GM12878 (cell line): ENCODE results near the gene LCN1. TPM values are rescaled to one million over a fixed set of nuclear protein-coding genes. Genes with fewer than 3 reads are reported as not detected.

Experiments used
- ATAC-seq: fragments of 200-7000 bp; cut with Tn5 transposase; 3 replicates; pipeline ENCODE4 v1.9.1; 2020; ENCODE audit warnings: mild to moderate bottlenecking, moderate library complexity
- BruUV-seq: library from RNA; stranded (reverse); fragments of 400-500 nt; replicated peaks from 2 replicates; lab custom pipeline; 2021; lab: Mats Ljungman, UMichigan
- CTCF ChIA-PET: fragments of 300-600 bp; sonication (Branson Sonifier 250); formaldehyde crosslinking; extraction: SDS; loops from one replicate; lab custom pipeline; 2021; ENCODE audit warnings: inconsistent platforms; lab: Yijun Ruan, JAX
- POLR2A ChIA-PET: fragments of 350-600 bp; formaldehyde crosslinking; extraction: SDS; loops from one replicate; lab custom pipeline; 2021; ENCODE audit warnings: inconsistent platforms; lab: Charles Lee
- RAD21 ChIA-PET: fragments of 300-600 bp; sonication (Branson Sonifier 250); formaldehyde crosslinking; loops from one replicate; lab custom pipeline; 2023; ENCODE audit warnings: antibody characterized with exemption; ENCODE audit not compliant: unreplicated experiment; lab: Charles Lee
- SMC1A ChIA-PET: fragments of 300-600 bp; sonication (Branson Sonifier 250); formaldehyde crosslinking; loops from one replicate; lab custom pipeline; 2023; ENCODE audit not compliant: unreplicated experiment, uncharacterized antibody; lab: Charles Lee
- DNase-seq: peaks from one replicate; pipeline ENCODE4 v3.0.0-alpha.2; 2011; ENCODE audit warnings: low read depth, low spot score
- FAIRE-seq: peaks from 3 replicates; lab custom pipeline; 2011; peaks lifted over from hg19 to GRCh38; lab: Jason Lieb, UNC
- H2AFZ ChIP-seq: 2 replicates; pipeline ENCODE4 v1.6.0; 2011; ENCODE audit warnings: low read depth, low read length, control low read depth; ENCODE audit not compliant: control insufficient read depth
- H3K27ac ChIP-seq: 2 replicates; pipeline ENCODE4 v1.5.1; 2011; ENCODE audit warnings: control low read depth; ENCODE audit not compliant: control insufficient read depth, insufficient read depth
- H3K27me3 ChIP-seq, 2 experiments: replicated peaks in 1 of 2; 2 replicates each; pipeline versions ENCODE4 v1.6.0 to v1.6.1; 2011; ENCODE audit warnings: low read length in 1 of 2; ENCODE audit not compliant: control insufficient read depth in 2 of 2, insufficient read depth in 2 of 2
- H3K36me3 ChIP-seq, 2 experiments: 2 replicates each; pipeline ENCODE4 v1.5.1; 2011; ENCODE audit warnings: low read length in 1 of 2; ENCODE audit not compliant: control insufficient read depth in 2 of 2, insufficient read depth in 2 of 2
- H3K4me1 ChIP-seq: 2 replicates; pipeline ENCODE4 v1.6.1; 2011; ENCODE audit warnings: mild to moderate bottlenecking, low read length, moderate library complexity, mixed read lengths; ENCODE audit not compliant: control insufficient read depth, insufficient read depth
- H3K4me2 ChIP-seq: 2 replicates; pipeline ENCODE4 v1.6.0; 2011; ENCODE audit warnings: control low read depth; ENCODE audit not compliant: control insufficient read depth, insufficient read depth
- H3K4me3 ChIP-seq: fragments of 200-600 bp; sonication (generic); 2 replicates; pipeline ENCODE4 v1.5.1; 2016
- H3K79me2 ChIP-seq: 2 replicates; pipeline ENCODE4 v1.6.0; 2011; ENCODE audit warnings: low read length; ENCODE audit not compliant: control insufficient read depth, insufficient read depth
- H3K9ac ChIP-seq: 2 replicates; pipeline ENCODE4 v1.8.0; 2011; ENCODE audit warnings: low read length, control low read depth, mixed read lengths; ENCODE audit not compliant: control insufficient read depth, insufficient read depth
- H3K9me3 ChIP-seq: replicated peaks from 3 replicates; pipeline ENCODE4 v1.5.1; 2011; ENCODE audit warnings: mild to moderate bottlenecking, low read length; ENCODE audit not compliant: control insufficient read depth, insufficient read depth
- H4K20me1 ChIP-seq: 2 replicates; pipeline ENCODE4 v1.6.0; 2011; ENCODE audit not compliant: control insufficient read depth, insufficient read depth
- BCL11A ChIP-seq: IDR thresholded peaks from 2 replicates; pipeline ENCODE4 v1.6.1; 2011; ENCODE audit warnings: low read depth, low read length
- BMI1 ChIP-seq: fragments of 450-650 bp; IDR thresholded peaks from 2 replicates; pipeline ENCODE4 v1.6.1; 2016; ENCODE audit warnings: mild to moderate bottlenecking, moderate library complexity, borderline replicate concordance
- BRCA1 ChIP-seq: IDR thresholded peaks from 2 replicates; pipeline ENCODE4 v1.6.1; 2011; ENCODE audit warnings: low read depth, low read length, improper control_type of control experiment
- CBFB ChIP-seq: IDR thresholded peaks from 2 replicates; pipeline ENCODE4 v1.6.1; 2016; ENCODE audit warnings: antibody characterized with exemption, low read depth
- CREB1 ChIP-seq: IDR thresholded peaks from 2 replicates; pipeline ENCODE4 v1.6.1; 2012; ENCODE audit warnings: low read depth, mild to moderate bottlenecking, inconsistent platforms
- E2F4 ChIP-seq: IDR thresholded peaks from 2 replicates; pipeline ENCODE4 v1.6.1; 2012; ENCODE audit warnings: low read depth, low read length, improper control_type of control experiment
- E4F1 ChIP-seq: fragments of 450-650 bp; IDR thresholded peaks from 2 replicates; pipeline ENCODE4 v1.6.1; 2018; ENCODE audit warnings: borderline replicate concordance, mild to moderate bottlenecking; ENCODE audit not compliant: partially characterized antibody
- HDGF ChIP-seq: fragments of 450-650 bp; IDR thresholded peaks from 2 replicates; pipeline ENCODE4 v1.6.1; 2016; ENCODE audit warnings: antibody characterized with exemption
- JUNB ChIP-seq: IDR thresholded peaks from 2 replicates; pipeline ENCODE4 v1.6.1; 2016; ENCODE audit warnings: antibody characterized with exemption, mild to moderate bottlenecking
- PAX5 ChIP-seq: IDR thresholded peaks from 2 replicates; pipeline ENCODE4 v1.6.1; 2011; ENCODE audit warnings: low read depth, low read length, borderline replicate concordance
- PRDM15 ChIP-seq: fragments of 450-650 bp; formaldehyde crosslinking; IDR thresholded peaks from 2 replicates; pipeline ENCODE4 v1.4.0; 2020; ENCODE audit warnings: mild to moderate bottlenecking, moderate library complexity
- RBBP5 ChIP-seq: fragments of 200-600 bp; sonication (generic); conservative IDR thresholded peaks from 2 replicates; pipeline ENCODE4 v1.6.1; 2016
- TBL1XR1 ChIP-seq: IDR thresholded peaks from 2 replicates; pipeline ENCODE4 v1.6.1; 2012; ENCODE audit warnings: low read depth, low read length, improper control_type of control experiment
- ZBTB11 ChIP-seq: fragments of 450-650 bp; formaldehyde crosslinking; IDR thresholded peaks from 2 replicates; pipeline ENCODE4 v1.5.0; 2022; ENCODE audit warnings: mild to moderate bottlenecking, missing genetic modification characterization
- ZNF217 ChIP-seq: fragments of 450-650 bp; IDR thresholded peaks from 2 replicates; pipeline ENCODE4 v1.6.1; 2017; ENCODE audit warnings: antibody characterized with exemption, mild to moderate bottlenecking
- ZNF384 ChIP-seq: IDR thresholded peaks from 2 replicates; pipeline ENCODE4 v1.6.1; 2012; ENCODE audit warnings: low read depth, mild to moderate bottlenecking, low read length, improper control_type of control experiment, borderline replicate concordance
- WGBS: methylation state at CpG from one replicate; pipeline ENCODE4 v1.1.6; 2016; ENCODE audit warnings: low lambda C conversion rate; ENCODE audit not compliant: insufficient replicate concordance, insufficient coverage; ENCODE audit errors: missing lambda C conversion rate; 5-methylcytosine and 5-hydroxymethylcytosine counted together
- in situ Hi-C: fragments of 300-500 bp; cut with MboI; formaldehyde crosslinking; loops from 9 replicates; pipeline ENCODE4 v1.14.3; 2018; ENCODE audit warnings: mixed read lengths
- intact Hi-C: fragments of 100-400 bp; cut with micrococcal nuclease; formaldehyde crosslinking; loops from one replicate; pipeline ENCODE4 v1.14.2; 2022; ENCODE audit not compliant: unreplicated experiment
- polyA plus RNA-seq, 11 experiments: library from polyadenylated mRNA; depleted of rRNA in 4 of 11; unstranded in 6 of 11; stranded (reverse) in 5 of 11; fragments of >200 nt; fragmentation: Nextera tagmentation in 4 of 11; fragmentation: Illumina TruSeq in 1 of 11; extraction: Ambion mirVana in 4 of 11; extraction: Trizol in 1 of 11; gene quantifications; 1 replicate in 1 of 11; 2 replicates in 10 of 11; pipeline versions ENCODE4 v1.2.1 to v1.2.3, GENCODE V29; 2011 to 2016; ENCODE audit warnings: inconsistent platforms in 2 of 11, missing spikeins in 2 of 11, low read depth in 1 of 11
- total RNA-seq, 4 experiments: library from RNA; depleted of rRNA in 3 of 4; stranded (reverse); fragments of >200 nt in 3 of 4; fragmentation: Illumina TruSeq in 1 of 4; extraction: Trizol in 1 of 4; gene quantifications; 2 replicates each; pipeline versions ENCODE4 v1.2.1 to v1.2.3, GENCODE V29; 2013 to 2021

Gene LCN1
- total and polyA plus RNA-seq, 10 of the 15 experiments (the other 5 are each of a cell fraction or from before 2014, with no cell fraction given) = not detected

GRCh38 chr9:135572233-135572632, 51.0 kb downstream of the LCN1 start:
- no TSS peak for BruUV-seq
- H3K4me2 ChIP-seq = no peak overlapping the region
- SMC1A ChIA-PET = no interaction called here
- no peaks in the 10 kb centered on the region for H3K27me3 ChIP-seq
- H2AFZ ChIP-seq = no peak overlapping the region
- POLR2A ChIA-PET = no interaction called here
- 60% methylated on average over 2 of the region's 2 CpGs for WGBS
- intact Hi-C loops = no loop called here
- no peak overlapping the region for H3K27ac ChIP-seq
- no peaks in the 10 kb centered on the region for H3K9me3 ChIP-seq
- no peaks in the 10 kb centered on the region for H3K4me1 ChIP-seq
- in situ Hi-C loops = no loop called here
- no peak for DNase-seq
- H3K4me3 ChIP-seq = no peak overlapping the region
- RAD21 ChIA-PET = no interaction called here
- no peaks in the 10 kb centered on the region for H3K79me2 ChIP-seq
- no peak for FAIRE-seq
- H3K36me3 ChIP-seq = no peaks in the 10 kb centered on the region
- CTCF ChIA-PET = no interaction called here
- H4K20me1 ChIP-seq = no peaks in the 10 kb centered on the region
- H3K9ac ChIP-seq = no peak overlapping the region
- no peak for ATAC-seq
- TF ChIP-seq PAX5 (no peak), BRCA1 (no peak), ZBTB11 (CRISPR knock-in tag) (no peak), CREB1 (no peak), RBBP5 (no peak), PRDM15 (CRISPR knock-in tag) (no peak), E2F4 (no peak), E4F1 (no peak), CBFB (no peak), JUNB (no peak), ZNF217 (no peak), HDGF (no peak), TBL1XR1 (no peak), BMI1 (no peak), BCL11A (no peak), ZNF384 (no peak)
